Karpas-422 (cell line): ENCODE results near the gene MIS18BP1. TPM values are rescaled to one million over a fixed set of nuclear protein-coding genes. Genes with fewer than 3 reads are reported as not detected.

Experiments
- DNase-seq: peaks from one replicate; pipeline ENCODE4 v3.0.0-alpha.2; 2015
- H2AFZ ChIP-seq: fragments of 200-600 bp; sonication (generic); 2 replicates; pipeline ENCODE4 v1.6.1; 2014; ENCODE audit warnings: antibody characterized with exemption, low read length, mixed read lengths
- H3K27ac ChIP-seq: fragments of 200-600 bp; sonication (generic); 2 replicates; pipeline ENCODE4 v1.5.1; 2014; ENCODE audit warnings: mild to moderate bottlenecking, low read length, moderate library complexity
- H3K27me3 ChIP-seq: fragments of 200-600 bp; sonication (generic); 2 replicates; pipeline ENCODE4 v1.6.1; 2014; ENCODE audit warnings: low read length, mixed read lengths
- H3K36me3 ChIP-seq: fragments of 200-600 bp; sonication (generic); 2 replicates; pipeline ENCODE4 v1.6.1; 2014; ENCODE audit warnings: low read length, mixed read lengths; ENCODE audit not compliant: insufficient read depth
- H3K4me1 ChIP-seq: fragments of 200-600 bp; sonication (generic); 2 replicates; pipeline ENCODE4 v1.6.1; 2014; ENCODE audit warnings: mild to moderate bottlenecking, low read length, mixed read lengths
- H3K4me2 ChIP-seq: fragments of 200-600 bp; sonication (generic); 2 replicates; pipeline ENCODE4 v1.6.1; 2014; ENCODE audit warnings: low read length, low read depth, mild to moderate bottlenecking; ENCODE audit not compliant: poor library complexity, severe bottlenecking
- H3K4me3 ChIP-seq: fragments of 200-600 bp; sonication (generic); 2 replicates; pipeline ENCODE4 v1.5.1; 2014; ENCODE audit warnings: mild to moderate bottlenecking, antibody characterized with exemption, low read length, mixed read lengths
- H3K79me2 ChIP-seq: fragments of 200-600 bp; sonication (generic); 2 replicates; pipeline ENCODE4 v1.6.1; 2014; ENCODE audit warnings: mild to moderate bottlenecking, low read length, mixed read lengths
- H3K9ac ChIP-seq: fragments of 200-600 bp; sonication (generic); 2 replicates; pipeline ENCODE4 v1.6.0; 2014; ENCODE audit warnings: low read length
- H3K9me2 ChIP-seq: fragments of 200-600 bp; sonication (generic), shearing (Covaris generic); replicated peaks from 2 replicates; pipeline ENCODE4 v1.6.0; 2014; ENCODE audit warnings: mild to moderate bottlenecking, low read length, moderate library complexity; ENCODE audit not compliant: insufficient read depth
- H3K9me3 ChIP-seq: fragments of 300-700, 200-600 bp; sonication (generic); 2 replicates; pipeline ENCODE4 v1.6.1; 2014; ENCODE audit warnings: low read length, mixed read lengths
- H4K20me1 ChIP-seq: fragments of 200-600 bp; sonication (generic); 2 replicates; pipeline ENCODE4 v1.6.1; 2014; ENCODE audit warnings: mild to moderate bottlenecking, antibody characterized with exemption, low read length, low read depth; ENCODE audit not compliant: insufficient read depth
- total RNA-seq: library from RNA; depleted of rRNA; stranded (reverse); fragments of >200 nt; shearing (Covaris generic); gene quantifications from 2 replicates; pipeline ENCODE4 v1.2.3, GENCODE V29; 2014; ENCODE audit warnings: low replicate concordance

Gene MIS18BP1
- total RNA-seq, 1 experiment from 2014 or later = 147 TPM

- no peak overlapping the region for H3K4me3 ChIP-seq
Measured at GRCh38 chr14:45201905-45202304, 51.1 kb downstream of the MIS18BP1 start.

GRCh38 chr14:45199230-45199629 is 53.8 kb downstream of the MIS18BP1 start:
- Histone ChIP-seq H3K27me3 (no peaks in the 10 kb centered on the region), H2AFZ (no peak overlapping the region), H3K27ac (no peak overlapping the region), H3K4me2 (no peak overlapping the region), H4K20me1 (no peaks in the 10 kb centered on the region), H3K4me1 (no peaks in the 10 kb centered on the region), H3K9me3 (no peaks in the 10 kb centered on the region), H3K36me3 (peaks cover 55% of the 10 kb centered on the region), H3K79me2 (peaks cover 27% of the 10 kb centered on the region), H3K9me2 (no peaks in the 10 kb centered on the region), H3K9ac (no peak overlapping the region), H3K4me3 (no peak overlapping the region)
- DNase-seq = no peak

More at GRCh38 chr14:45201905-45202304, 51.1 kb downstream of the MIS18BP1 start:
- Histone ChIP-seq H2AFZ (no peak overlapping the region), H3K4me1 (no peaks in the 10 kb centered on the region), H3K36me3 (peaks cover 63% of the 10 kb centered on the region), H3K27me3 (no peaks in the 10 kb centered on the region), H3K9ac (no peak overlapping the region), H3K79me2 (peaks cover 11% of the 10 kb centered on the region), H3K27ac (no peak overlapping the region), H3K9me2 (no peaks in the 10 kb centered on the region), H4K20me1 (no peaks in the 10 kb centered on the region), H3K9me3 (no peaks in the 10 kb centered on the region), H3K4me2 (no peak overlapping the region)
- peak; percentile 75 for DNase-seq

- no peak overlapping the region for H2AFZ ChIP-seq
- H3K4me1 ChIP-seq = no peaks in the 10 kb centered on the region
- H3K27me3 ChIP-seq = no peaks in the 10 kb centered on the region
- no peaks in the 10 kb centered on the region for H4K20me1 ChIP-seq
- peaks cover 31% of the 10 kb centered on the region for H3K79me2 ChIP-seq
- H3K27ac ChIP-seq = no peak overlapping the region
- DNase-seq = no peak
- no peaks in the 10 kb centered on the region for H3K9me2 ChIP-seq
- H3K9me3 ChIP-seq = no peaks in the 10 kb centered on the region
- peaks cover 50% of the 10 kb centered on the region for H3K36me3 ChIP-seq
- no peak overlapping the region for H3K9ac ChIP-seq
- H3K4me3 ChIP-seq = no peak overlapping the region
- H3K4me2 ChIP-seq = no peak overlapping the region
Measured at GRCh38 chr14:45198551-45198950, 54.5 kb downstream of the MIS18BP1 start.

GRCh38 chr14:45194964-45195363 is 58.0 kb downstream of the MIS18BP1 start:
- Histone ChIP-seq H3K27me3 (no peaks in the 10 kb centered on the region), H3K9me2 (no peaks in the 10 kb centered on the region; the same call in 1 of the 2 replicates), H3K4me1 (no peaks in the 10 kb centered on the region), H3K79me2 (peaks cover 61% of the 10 kb centered on the region), H3K27ac (no peak overlapping the region), H2AFZ (no peak overlapping the region), H3K36me3 (peaks cover 27% of the 10 kb centered on the region; the same call in 1 of the 2 replicates), H3K9ac (no peak overlapping the region), H4K20me1 (no peaks in the 10 kb centered on the region), H3K4me2 (no peak overlapping the region), H3K4me3 (no peak overlapping the region), H3K9me3 (no peaks in the 10 kb centered on the region)
- no peak for DNase-seq

- H3K27ac ChIP-seq = no peak overlapping the region
- H3K36me3 ChIP-seq = peaks cover 63% of the 10 kb centered on the region
- H3K4me2 ChIP-seq = no peak overlapping the region
- H3K4me1 ChIP-seq = no peaks in the 10 kb centered on the region; the same call in 1 of the 2 replicates
- no peak overlapping the region for H2AFZ ChIP-seq
- no peaks in the 10 kb centered on the region for H3K27me3 ChIP-seq
- no peak for DNase-seq
- no peaks in the 10 kb centered on the region for H3K9me2 ChIP-seq
- peaks cover 17% of the 10 kb centered on the region for H3K79me2 ChIP-seq
- no peaks in the 10 kb centered on the region for H3K9me3 ChIP-seq
- H3K9ac ChIP-seq = no peak overlapping the region
- no peaks in the 10 kb centered on the region for H4K20me1 ChIP-seq
- H3K4me3 ChIP-seq = no peak overlapping the region
Measured at GRCh38 chr14:45185100-45185814, 67.7 kb downstream of the MIS18BP1 start.

GRCh38 chr14:45181806-45182205 is 71.2 kb downstream of the MIS18BP1 start:
- Histone ChIP-seq H3K9me2 (no peaks in the 10 kb centered on the region), H2AFZ (no peak overlapping the region), H3K9ac (no peak overlapping the region), H4K20me1 (no peaks in the 10 kb centered on the region), H3K79me2 (peaks cover 9% of the 10 kb centered on the region; the same call in 1 of the 2 replicates), H3K9me3 (no peaks in the 10 kb centered on the region), H3K4me1 (no peaks in the 10 kb centered on the region; the same call in 1 of the 2 replicates), H3K27me3 (no peaks in the 10 kb centered on the region), H3K4me2 (no peak overlapping the region), H3K36me3 (peaks cover 57% of the 10 kb centered on the region; the same call in 1 of the 2 replicates), H3K4me3 (no peak overlapping the region), H3K27ac (no peak overlapping the region)
- no peak for DNase-seq

GRCh38 chr14:45181329-45181728 is 71.7 kb downstream of the MIS18BP1 start:
- Histone ChIP-seq H3K27me3 (no peaks in the 10 kb centered on the region), H3K4me2 (no peak overlapping the region), H3K79me2 (peaks cover 9% of the 10 kb centered on the region), H3K9ac (no peak overlapping the region), H3K4me1 (no peaks in the 10 kb centered on the region; the same call in 1 of the 2 replicates), H3K27ac (no peak overlapping the region), H4K20me1 (no peaks in the 10 kb centered on the region), H3K4me3 (no peak overlapping the region), H3K9me3 (no peaks in the 10 kb centered on the region), H3K9me2 (no peaks in the 10 kb centered on the region), H3K36me3 (peaks cover 56% of the 10 kb centered on the region; the same call in 1 of the 2 replicates), H2AFZ (no peak overlapping the region)
- DNase-seq = no peak

- Histone ChIP-seq H3K4me2 (no peak overlapping the region), H3K27ac (no peak overlapping the region), H3K27me3 (no peaks in the 10 kb centered on the region), H3K79me2 (peaks cover 14% of the 10 kb centered on the region), H3K9me2 (no peaks in the 10 kb centered on the region), H4K20me1 (no peaks in the 10 kb centered on the region), H2AFZ (no peak overlapping the region), H3K9ac (no peak overlapping the region), H3K9me3 (no peaks in the 10 kb centered on the region), H3K4me1 (no peaks in the 10 kb centered on the region), H3K4me3 (no peak overlapping the region), H3K36me3 (peaks cover 55% of the 10 kb centered on the region; the same call in 1 of the 2 replicates)
- DNase-seq = no peak
Measured at GRCh38 chr14:45177076-45177475, 75.9 kb downstream of the MIS18BP1 start.
